Esophagus (tissue), 2 donors: ENCODE measurements around the gene EFHC2. TPM values are rescaled to one million over a fixed set of nuclear protein-coding genes. Genes with fewer than 3 reads are reported as not detected.

Experiments used
- H3K27ac ChIP-seq, 2 donors: one replicate each; pipeline ENCODE4 v1.5.1; 2013; ENCODE audit warnings: low read depth in 2 of 2, mild to moderate bottlenecking in 2 of 2, inconsistent platforms in 1 of 2, low read length in 1 of 2, moderate library complexity in 1 of 2
- H3K27me3 ChIP-seq, 2 donors: one replicate each; pipeline ENCODE4 v1.6.1; 2013; ENCODE audit warnings: low read length in 2 of 2, control low read depth in 1 of 2, mild to moderate bottlenecking in 1 of 2; ENCODE audit not compliant: insufficient read depth in 2 of 2, control insufficient read depth in 1 of 2
- H3K36me3 ChIP-seq, 2 donors: one replicate each; pipeline ENCODE4 v1.6.1; 2013; ENCODE audit warnings: low read length in 1 of 2; ENCODE audit not compliant: control insufficient read depth in 2 of 2, insufficient read depth in 2 of 2
- H3K4me1 ChIP-seq, 2 donors: one replicate each; pipeline ENCODE4 v1.6.1; 2013; ENCODE audit warnings: low read length in 1 of 2; ENCODE audit not compliant: control insufficient read depth in 2 of 2, insufficient read depth in 2 of 2
- H3K4me3 ChIP-seq, 2 donors: one replicate each; pipeline ENCODE4 v1.5.1; 2013; ENCODE audit warnings: low read length in 2 of 2, mild to moderate bottlenecking in 2 of 2, low read depth in 1 of 2, moderate library complexity in 1 of 2
- H3K9me3 ChIP-seq, 2 donors: one replicate each; pipeline ENCODE4 v1.6.1; 2013; ENCODE audit warnings: mild to moderate bottlenecking in 2 of 2, low read depth in 1 of 2, low read length in 1 of 2, moderate library complexity in 1 of 2; ENCODE audit not compliant: control insufficient read depth in 2 of 2, insufficient read depth in 1 of 2
- WGBS, 2 donors: extraction: QIAGEN DNeasy Blood & Tissue Kit; methylation state at CpG; one replicate each; pipeline ENCODE4 v1.1.7; 2013; 5-methylcytosine and 5-hydroxymethylcytosine counted together
- polyA plus RNA-seq, 2 donors: library from polyadenylated mRNA; stranded (reverse); fragments of 200-250 nt; gene quantifications; one replicate each; pipeline ENCODE4 v1.2.3, GENCODE V29; 2013
- donor health status: healthy with polysubstance abuse.
- donor health status: Bipolar disorder and iron deficiency.

EFHC2 gene
- polyA plus RNA-seq, 2 donors = 1.0 to 1.1 TPM

DNA sequence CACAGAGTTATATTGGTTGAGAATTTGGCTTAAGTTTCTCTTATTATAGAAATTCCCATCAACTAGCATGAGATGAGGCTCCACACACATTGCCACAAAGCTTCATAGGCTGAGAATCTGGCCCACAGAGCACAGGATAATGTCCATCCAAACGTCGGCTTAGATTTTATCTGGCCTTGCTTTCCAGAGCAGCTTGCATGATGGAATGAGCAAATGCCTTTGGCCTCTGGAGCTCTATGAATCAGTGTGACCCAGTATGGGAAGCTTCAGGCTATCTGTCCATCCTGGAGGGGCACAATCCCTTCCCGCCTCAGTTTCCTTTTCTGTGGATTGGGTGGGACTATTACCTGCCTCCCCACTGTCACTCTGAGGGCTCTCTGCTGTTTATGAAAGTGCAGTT, 238.8 kb downstream of the EFHC2 start:
- Histone ChIP-seq H3K27me3 (no peaks in the 10 kb centered on the region), H3K27ac (no peak overlapping the region), H3K9me3 (no peaks in the 10 kb centered on the region), H3K4me3 (no peak overlapping the region), H3K4me1 (no peaks in the 10 kb centered on the region), H3K36me3 (no peaks in the 10 kb centered on the region)
- WGBS, 2 donors = 79 to 87% methylated on average over 3 of the region's 3 CpGs

DNA sequence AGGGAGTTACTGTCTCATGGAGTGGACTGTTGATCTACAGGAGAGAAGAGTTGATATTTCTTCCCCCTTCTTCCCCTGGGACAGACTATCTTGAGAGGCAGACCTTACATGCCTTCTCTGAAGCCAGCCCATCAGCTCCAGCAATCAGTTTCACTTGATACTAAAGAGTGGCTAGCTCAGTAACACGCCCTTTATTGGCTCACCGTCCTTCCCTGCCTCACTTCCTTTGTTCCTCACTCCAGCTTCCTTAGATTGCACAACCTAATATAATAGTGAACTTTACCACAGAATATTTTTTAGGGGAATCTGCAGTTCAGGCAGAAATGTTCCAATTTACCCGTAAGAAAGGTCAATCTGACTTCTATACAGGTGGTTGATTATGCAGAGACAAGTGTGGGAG, 242.2 kb downstream of the EFHC2 start:
- H3K27ac ChIP-seq = no peak overlapping the region
- 44 to 48% methylated on average over 3 of the region's 3 CpGs for whole genome bisulfite sequencing, 2 donors
- no peaks in the 10 kb centered on the region for H3K36me3 ChIP-seq
- no peaks in the 10 kb centered on the region for H3K27me3 ChIP-seq
- H3K9me3 ChIP-seq = no peaks in the 10 kb centered on the region
- H3K4me1 ChIP-seq = no peaks in the 10 kb centered on the region
- H3K4me3 ChIP-seq = no peak overlapping the region

DNA sequence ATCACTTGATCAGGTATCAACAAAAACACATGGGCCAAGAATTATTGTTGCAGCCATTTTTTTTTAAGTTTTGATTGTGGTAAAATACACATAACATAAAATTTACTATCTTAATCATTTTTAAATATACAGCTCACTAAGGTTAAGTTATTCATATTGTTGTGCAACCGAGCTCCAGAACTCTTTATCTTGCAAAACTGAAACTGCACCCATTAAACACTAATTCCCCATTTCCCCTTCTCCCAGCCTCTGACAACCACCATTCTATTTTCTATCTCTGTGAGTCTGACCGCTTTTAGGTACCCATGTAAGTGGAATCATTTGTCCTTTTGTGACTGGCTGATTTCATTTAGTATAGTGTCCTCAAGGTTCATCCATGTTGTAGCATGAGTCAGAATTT, 244.1 kb downstream of the EFHC2 start:
- Histone ChIP-seq H3K4me1 (no peaks in the 10 kb centered on the region), H3K9me3 (no peaks in the 10 kb centered on the region), H3K36me3 (no peaks in the 10 kb centered on the region), H3K27ac (no peak overlapping the region), H3K4me3 (no peak overlapping the region), H3K27me3 (no peaks in the 10 kb centered on the region)
- 82 to 89% methylated on average over 2 of the region's 2 CpGs for WGBS, 2 donors

Other genes with a start within 250 kb of the EFHC2 start
- gene FUNDC1, start 199.2 kb upstream of the EFHC2 start, polyA plus RNA-seq = 10 to 100 TPM; 15.8 to 20.0 TPM